Activated T-helper 9 cell treated with anti-CD3 and anti-CD28 coated beads, Interleukin-2, amount 50 U/mL, for 16 hours (primary cell): ENCODE results near the gene TCF4.

Experiments
- DNase-seq: peaks from one replicate; pipeline ENCODE4 v3.0.0-alpha.2; 2020; ENCODE audit warnings: low read depth

TCF4 gene

DNA sequence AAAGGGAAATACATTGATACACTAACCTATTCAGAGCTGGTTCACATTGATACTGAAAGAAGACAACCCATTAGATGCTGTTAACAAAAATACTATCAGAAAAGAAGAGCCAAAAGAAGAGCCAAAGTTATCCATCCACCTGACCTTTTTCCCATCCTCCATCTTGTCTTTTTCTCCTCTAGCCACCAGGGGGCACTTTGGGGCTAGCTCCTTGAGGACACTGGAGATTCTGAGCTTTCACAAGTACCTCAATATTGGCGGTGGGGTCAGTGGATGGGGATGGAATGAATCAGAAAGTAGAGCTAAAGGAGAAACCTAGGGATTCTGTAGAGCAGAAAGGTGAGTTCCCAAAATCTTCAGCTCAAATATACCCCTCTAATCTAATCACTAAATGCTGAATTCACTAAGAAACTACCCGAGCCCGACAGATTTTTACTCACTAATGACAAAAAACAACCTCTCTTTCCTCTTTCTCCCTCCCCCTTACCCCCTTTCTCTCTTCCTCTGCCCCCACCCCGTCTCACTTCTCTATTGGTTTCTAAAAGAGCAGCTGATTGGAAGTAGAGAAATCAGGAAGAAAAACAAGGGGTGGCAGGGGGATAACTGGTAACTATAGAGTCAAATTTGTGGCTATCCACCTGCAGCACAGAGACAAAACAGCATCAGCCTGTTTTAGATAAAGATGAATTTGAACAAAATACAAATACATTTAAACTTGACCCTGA lies 203.3 kb downstream of the TCF4 start:
- no peak for DNase-seq

GRCh38 chr18:55384115-55384514 lies 203.9 kb downstream of the TCF4 start:
- no peak for DNase-seq

GRCh38 chr18:55382277-55382805 lies 205.7 kb downstream of the TCF4 start:
- no peak for DNase-seq

DNA sequence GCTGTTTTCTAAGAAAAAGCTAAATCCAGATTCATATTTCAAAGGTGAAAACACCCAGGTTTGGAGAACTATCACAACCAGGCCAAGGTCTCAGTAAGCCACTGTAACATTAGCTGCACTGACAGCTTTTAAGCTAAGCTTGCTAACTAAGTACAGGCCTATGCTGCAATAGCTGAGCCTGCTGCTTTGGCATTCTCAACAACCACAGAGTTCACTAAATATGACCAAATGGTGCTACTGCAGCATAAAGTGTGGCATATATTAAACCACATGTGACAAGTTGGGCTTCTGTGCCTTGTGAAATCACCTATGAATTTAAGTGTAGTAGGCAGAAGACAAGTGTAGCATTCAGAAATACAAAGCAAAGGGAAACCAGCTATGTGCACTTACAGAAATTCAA lies 206.7 kb downstream of the TCF4 start:
- DNase-seq, result no peak

DNA sequence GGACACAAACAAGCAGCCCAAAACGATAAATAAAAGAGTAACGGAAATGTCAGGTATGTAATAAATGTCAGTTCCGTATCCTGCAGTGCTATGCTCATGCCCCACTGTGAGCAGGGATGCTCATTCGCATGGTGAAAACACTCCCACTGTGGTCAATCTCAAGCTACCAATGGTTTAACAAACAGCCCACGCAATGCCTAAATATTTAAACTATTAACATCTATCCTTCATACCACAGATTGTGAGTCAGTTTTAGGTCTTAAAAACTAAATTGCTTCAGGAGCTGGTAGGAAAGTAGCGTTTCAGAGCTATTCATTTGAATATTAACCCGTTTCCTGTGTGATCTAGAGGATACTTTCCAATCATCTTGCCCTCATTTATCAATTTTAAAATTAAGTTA lies 207.4 kb downstream of the TCF4 start:
- DNase-seq, result no peak

DNA sequence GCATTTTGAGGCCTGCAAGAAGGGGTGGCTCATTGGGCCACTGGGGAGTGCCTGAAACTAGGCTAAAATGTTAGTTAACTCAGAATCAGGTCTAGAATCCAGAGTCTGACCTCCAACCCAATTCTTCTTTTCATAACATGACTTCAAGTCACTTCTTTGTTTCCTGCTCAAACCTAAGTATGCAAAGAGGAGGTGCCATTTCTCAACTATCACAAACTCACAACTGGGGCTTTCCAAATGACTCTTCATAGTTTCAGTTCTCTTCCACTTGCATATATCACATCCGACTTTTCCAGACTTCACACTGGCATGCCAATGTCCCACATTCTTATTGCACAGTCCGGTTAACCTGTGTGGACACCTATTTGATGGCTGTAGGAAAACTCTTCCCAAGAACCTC lies 211.6 kb downstream of the TCF4 start:
- no peak for DNase-seq

GRCh38 chr18:55375930-55376329 lies 212.1 kb downstream of the TCF4 start:
- no peak for DNase-seq

DNA sequence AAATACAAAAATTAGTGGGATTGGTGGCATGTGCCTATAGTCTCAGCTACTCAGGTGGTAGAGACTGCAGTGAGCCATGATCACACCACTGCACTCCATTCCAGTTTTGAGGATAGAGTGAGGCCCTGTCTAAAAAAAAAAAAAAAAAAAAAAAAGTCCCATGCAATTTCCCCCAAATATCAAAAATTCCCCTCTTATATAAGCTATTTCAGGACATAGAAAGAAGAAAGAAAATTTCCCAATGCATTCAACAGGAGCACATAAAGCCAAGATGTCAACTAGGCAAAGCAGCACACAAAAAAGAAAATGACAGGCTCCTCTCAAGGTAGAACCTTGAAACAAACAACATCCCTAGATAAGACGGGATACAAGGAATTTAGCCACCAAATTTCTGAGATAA lies 213.3 kb downstream of the TCF4 start:
- no peak for DNase-seq

DNA sequence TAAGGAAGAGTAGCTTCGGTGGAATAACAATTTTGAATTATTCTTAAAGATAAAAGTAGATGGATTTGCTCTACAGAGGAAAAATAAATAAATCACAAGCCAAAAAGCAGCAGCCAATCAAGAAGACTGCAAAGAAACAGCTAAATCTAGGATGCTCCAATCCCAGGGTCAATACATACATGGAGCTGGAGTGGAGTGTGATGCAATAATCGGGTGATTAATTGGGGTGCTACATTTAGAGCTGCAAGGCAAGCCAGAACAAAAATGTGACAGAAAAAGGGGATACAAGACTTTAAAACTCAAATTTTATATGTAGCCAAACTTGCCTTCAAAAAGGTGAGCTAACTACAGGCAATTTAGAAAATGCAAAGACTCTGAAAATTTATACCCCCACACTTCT lies 215.8 kb downstream of the TCF4 start:
- no peak for DNase-seq

DNA sequence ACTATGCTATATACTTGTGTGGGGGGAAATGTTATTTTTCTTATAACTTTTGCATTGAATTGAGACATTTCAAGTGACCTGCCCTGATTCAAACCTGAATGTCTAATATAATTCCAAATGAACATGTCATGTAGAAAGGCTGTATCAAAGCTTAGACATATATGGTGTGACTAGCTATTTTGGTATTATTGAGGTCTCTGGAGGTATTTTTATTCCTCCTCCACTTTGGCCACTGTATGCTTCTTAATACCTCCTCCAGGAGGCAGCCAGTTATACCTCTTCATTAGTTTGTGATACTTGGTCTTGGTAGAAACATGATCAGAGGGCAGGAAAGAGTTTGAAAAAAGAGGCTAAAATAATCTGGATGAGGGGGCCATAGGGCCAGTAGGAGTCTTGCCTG lies 217.1 kb downstream of the TCF4 start:
- DNase-seq, result no peak

- no peak for DNase-seq
Measured at GRCh38 chr18:55369346-55369745, 218.6 kb downstream of the TCF4 start.

- no peak for DNase-seq
Measured at GRCh38 chr18:55365342-55365741, 222.7 kb downstream of the TCF4 start.

DNA sequence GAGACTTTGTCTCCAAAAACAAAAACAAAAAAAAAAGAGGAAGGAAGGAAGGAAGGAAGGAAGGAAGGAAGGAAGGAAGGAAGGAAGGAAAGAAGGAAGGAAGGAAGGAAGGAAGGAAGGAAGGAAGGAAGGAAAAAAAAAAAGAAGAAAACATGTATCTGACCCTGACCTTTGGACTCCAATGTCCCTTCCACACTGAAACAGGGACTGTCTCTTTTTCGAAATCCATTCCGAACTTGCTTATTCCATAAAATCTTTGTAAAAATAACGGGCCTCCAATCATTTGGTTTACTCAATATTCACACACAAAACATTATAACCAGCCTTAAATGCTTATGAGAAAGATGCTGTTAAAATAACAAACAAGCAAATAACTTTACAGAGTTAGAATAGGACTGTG lies 225.7 kb downstream of the TCF4 start:
- DNase-seq, result no peak

DNA sequence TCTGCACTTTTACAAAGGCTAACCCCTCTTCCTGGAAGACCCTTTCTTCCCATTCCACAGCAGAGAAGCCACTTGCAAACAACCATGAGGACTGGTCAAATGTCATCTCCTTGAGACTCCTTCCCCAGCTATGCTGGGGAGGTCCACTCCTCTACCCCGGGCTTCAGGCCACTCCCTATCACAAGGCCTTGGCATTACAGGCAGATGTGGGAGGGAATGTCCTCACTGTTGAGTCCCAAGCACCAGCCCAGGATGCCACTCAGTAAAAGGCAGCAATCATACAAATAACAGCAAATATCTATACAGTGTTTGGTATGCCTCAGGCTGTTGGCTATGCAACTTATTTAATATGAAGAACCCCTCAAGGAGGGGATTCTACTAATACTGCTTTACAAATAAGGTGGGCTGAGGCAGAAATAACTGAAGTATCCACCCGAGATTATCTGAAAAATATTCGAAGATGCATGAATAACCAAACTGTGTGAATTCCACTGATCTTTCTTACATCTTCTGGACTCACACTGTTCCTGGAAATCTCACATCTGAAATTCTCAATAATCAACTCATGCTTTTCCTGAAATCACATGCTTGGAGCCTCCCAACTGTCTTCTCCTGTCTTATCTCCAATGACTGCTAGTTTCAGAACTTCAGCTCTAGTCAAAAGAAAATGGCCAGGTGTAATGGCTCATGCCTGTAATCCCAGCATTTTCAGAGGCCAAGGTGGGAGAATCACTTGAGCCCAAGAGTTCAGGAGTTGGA lies 226.3 kb downstream of the TCF4 start:
- DNase-seq, result no peak

GRCh38 chr18:55360061-55360460 lies 227.9 kb downstream of the TCF4 start:
- no peak for DNase-seq

DNA sequence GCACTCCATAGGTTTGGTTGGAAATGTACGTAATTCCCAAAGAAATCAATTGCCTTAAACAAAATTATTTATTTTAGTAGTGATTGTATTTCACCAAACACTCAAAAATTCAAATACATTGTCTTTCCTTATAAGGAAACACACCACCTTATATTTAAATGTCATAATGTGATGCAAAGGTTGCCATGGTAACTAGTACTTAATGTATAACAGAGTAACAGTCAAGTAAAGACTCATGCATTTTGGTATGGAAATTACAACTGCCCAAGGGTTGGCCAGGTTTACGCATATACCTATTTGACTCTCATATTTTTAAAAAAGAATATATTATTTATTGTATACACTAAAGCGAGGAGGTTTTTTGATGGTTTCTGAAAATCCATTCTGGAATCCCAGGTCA lies 231.2 kb downstream of the TCF4 start:
- DNase-seq, result no peak

- DNase-seq, result no peak
Measured at GRCh38 chr18:55355223-55355622, 232.8 kb downstream of the TCF4 start.

DNA sequence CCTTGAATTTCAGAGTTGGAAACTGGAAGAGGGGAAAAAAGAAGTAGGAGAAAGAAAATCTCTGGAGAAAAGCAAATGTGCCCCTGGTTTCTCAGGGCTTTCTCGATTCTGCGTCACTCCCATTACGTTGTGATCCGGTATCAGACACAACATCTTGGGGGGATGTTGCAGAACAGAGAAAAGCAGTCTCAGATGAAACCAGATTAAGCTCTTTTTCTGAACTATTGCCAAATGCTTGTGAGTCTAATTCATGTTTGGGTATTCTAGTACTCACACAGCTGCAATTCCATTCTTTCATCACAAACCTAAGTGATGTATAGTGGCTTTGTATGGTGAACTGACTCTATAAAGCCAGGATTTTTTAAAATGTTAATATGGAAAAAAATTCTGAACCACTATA lies 233.2 kb downstream of the TCF4 start:
- no peak for DNase-seq

DNA sequence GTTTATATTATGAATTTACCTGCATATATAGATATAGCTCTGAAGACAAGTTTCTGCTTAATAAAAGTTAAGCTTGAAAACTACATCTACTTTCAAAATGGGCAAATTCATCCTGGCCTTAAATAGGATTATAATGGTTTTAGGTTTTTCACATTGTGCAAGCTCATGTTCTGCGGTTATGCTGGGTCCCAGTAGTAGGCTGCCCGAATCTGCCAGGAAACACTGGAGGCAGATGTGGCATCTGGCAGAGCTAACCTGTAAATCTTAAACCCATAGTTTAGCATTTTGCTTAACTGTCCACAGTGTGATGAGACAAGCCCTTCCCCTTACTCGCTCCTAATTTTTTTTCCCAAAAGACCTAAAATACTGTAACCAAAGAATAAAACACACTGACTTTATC lies 234.2 kb downstream of the TCF4 start:
- no peak for DNase-seq

GRCh38 chr18:55353391-55353790 lies 234.6 kb downstream of the TCF4 start:
- no peak for DNase-seq

- DNase-seq, result no peak
Measured at GRCh38 chr18:55351980-55352714, 235.8 kb downstream of the TCF4 start.

DNA sequence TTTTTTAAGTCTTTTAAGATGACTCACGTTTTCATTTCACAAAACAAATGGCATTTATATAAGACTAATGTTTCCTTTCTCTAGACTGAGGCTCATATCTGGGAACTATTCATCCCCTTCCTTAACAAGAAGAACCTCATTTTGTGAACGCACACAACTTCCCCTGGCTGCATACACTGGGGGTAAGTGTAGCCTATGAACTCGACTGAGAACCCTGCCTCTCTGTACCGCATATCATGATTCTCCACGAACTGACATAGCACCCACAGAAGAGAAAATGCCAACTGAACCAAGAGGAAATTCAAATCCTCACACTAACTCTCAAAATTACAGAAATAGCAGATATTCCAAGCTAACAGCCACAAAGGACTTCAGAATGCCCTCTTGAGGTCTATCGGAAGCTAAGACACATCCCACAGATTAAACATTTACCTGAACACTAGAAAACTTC lies 236.7 kb downstream of the TCF4 start:
- no peak for DNase-seq

- no peak for DNase-seq
Measured at GRCh38 chr18:55349685-55350084, 238.3 kb downstream of the TCF4 start.
